ENCODE measurements around the gene SEMA6D.

- TF ChIP-seq CTCF (IDR thresholded peaks at IDR 0.05): no peak
- TF ChIP-seq, protein P1, sequence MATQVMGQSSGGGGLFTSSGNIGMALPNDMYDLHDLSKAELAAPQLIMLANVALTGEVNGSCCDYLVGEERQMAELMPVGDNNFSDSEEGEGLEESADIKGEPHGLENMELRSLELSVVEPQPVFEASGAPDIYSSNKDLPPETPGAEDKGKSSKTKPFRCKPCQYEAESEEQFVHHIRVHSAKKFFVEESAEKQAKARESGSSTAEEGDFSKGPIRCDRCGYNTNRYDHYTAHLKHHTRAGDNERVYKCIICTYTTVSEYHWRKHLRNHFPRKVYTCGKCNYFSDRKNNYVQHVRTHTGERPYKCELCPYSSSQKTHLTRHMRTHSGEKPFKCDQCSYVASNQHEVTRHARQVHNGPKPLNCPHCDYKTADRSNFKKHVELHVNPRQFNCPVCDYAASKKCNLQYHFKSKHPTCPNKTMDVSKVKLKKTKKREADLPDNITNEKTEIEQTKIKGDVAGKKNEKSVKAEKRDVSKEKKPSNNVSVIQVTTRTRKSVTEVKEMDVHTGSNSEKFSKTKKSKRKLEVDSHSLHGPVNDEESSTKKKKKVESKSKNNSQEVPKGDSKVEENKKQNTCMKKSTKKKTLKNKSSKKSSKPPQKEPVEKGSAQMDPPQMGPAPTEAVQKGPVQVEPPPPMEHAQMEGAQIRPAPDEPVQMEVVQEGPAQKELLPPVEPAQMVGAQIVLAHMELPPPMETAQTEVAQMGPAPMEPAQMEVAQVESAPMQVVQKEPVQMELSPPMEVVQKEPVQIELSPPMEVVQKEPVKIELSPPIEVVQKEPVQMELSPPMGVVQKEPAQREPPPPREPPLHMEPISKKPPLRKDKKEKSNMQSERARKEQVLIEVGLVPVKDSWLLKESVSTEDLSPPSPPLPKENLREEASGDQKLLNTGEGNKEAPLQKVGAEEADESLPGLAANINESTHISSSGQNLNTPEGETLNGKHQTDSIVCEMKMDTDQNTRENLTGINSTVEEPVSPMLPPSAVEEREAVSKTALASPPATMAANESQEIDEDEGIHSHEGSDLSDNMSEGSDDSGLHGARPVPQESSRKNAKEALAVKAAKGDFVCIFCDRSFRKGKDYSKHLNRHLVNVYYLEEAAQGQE (IDR thresholded peaks at IDR 0.05; ENCODE audit: insufficient read depth in 1 of 2, low read depth in 2 of 2, low read length in 1 of 2): no peak
- no peak for TF ChIP-seq POLR2AphosphoS5 (IDR thresholded peaks at IDR 0.05; ENCODE audit: low read depth, low read length)
- TF ChIP-seq SIN3A (IDR thresholded peaks at IDR 0.05; ENCODE audit: borderline replicate concordance, insufficient read depth, low read depth, low read length): no peak
Measured at GRCh38 chr15:47682661-47683060, 34.6 kb upstream of the SEMA6D start.

Measured in Panc1 (cell line).